Measurements from ENCODE around the gene SLFNL1.

GRCh38 chr1:40969445-40969844, 52.1 kb downstream of the SLFNL1 start:
- TF ChIP-seq SIN3A (IDR thresholded peaks at IDR 0.05; ENCODE audit: borderline replicate concordance, insufficient read depth, low read length) (no peak), POLR2AphosphoS5 (IDR thresholded peaks at IDR 0.05; ENCODE audit: low read depth, low read length) (no peak)
